ENCODE measurements around the gene SGCA. TPM values are rescaled to one million over a fixed set of nuclear protein-coding genes. Genes with fewer than 3 reads are reported as not detected.

The SGCA gene
- total RNA-seq, 1 donor from 2014 or later: 1.7 TPM

DNA sequence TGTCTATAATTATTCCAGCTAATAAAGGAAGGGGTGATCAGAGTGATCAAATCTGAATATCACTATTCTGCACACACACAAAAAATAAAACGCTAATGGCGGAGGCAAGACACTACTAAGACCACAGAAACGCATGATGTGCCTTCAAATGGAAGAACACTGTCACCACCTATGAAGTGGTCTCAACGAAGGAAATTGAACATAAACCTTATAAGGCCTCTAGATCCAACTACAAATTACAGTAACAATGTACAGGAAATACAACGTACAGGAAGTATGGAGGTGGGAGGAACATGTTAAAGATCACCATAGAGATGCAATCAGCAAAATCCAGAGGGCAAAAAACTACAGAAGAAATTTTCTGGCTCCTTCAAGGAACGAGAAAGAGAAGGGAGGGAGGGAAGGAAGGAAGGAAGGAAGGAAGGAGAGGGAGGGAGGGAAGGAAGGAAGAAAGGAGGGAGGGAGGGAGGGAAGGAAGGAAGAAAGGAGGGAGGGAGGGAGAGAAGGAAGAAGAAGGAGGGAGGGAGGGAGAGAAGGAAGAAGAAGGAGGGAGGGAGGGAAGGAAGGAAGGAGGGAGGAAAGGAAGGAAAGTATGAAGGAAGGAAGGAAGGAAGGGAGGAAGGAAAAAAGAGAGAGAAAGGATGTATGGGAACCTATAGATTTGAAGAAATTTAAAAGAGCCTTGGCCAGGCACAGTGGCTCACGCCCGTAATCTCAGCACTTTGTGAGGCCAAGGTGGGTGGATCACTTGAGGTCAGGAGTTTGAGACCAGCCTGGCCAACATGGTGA lies 3.1 kb upstream of the SGCA start:
- DNase-seq (no peak), ATAC-seq (ENCODE audit: low read depth) (no peak)
- TF ChIP-seq, protein P1, sequence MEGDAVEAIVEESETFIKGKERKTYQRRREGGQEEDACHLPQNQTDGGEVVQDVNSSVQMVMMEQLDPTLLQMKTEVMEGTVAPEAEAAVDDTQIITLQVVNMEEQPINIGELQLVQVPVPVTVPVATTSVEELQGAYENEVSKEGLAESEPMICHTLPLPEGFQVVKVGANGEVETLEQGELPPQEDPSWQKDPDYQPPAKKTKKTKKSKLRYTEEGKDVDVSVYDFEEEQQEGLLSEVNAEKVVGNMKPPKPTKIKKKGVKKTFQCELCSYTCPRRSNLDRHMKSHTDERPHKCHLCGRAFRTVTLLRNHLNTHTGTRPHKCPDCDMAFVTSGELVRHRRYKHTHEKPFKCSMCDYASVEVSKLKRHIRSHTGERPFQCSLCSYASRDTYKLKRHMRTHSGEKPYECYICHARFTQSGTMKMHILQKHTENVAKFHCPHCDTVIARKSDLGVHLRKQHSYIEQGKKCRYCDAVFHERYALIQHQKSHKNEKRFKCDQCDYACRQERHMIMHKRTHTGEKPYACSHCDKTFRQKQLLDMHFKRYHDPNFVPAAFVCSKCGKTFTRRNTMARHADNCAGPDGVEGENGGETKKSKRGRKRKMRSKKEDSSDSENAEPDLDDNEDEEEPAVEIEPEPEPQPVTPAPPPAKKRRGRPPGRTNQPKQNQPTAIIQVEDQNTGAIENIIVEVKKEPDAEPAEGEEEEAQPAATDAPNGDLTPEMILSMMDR (IDR thresholded peaks at IDR 0.05): no peak
- H3K27me3 Mint-ChIP-seq: no peaks in the 10 kb centered on the region
- no peaks in the 10 kb centered on the region for H3K36me3 Mint-ChIP-seq (ENCODE audit: low read depth)
- H3K4me3 Mint-ChIP-seq: peak overlapping the region; percentile 73
- ChIA-PET POLR2A (interaction anchor here (1.0 to 2.8 kb wide), 11 partner anchors 11 to 32 kb away, joined by 3 to 61 read pairs (median 7); partner anchors contain the start of gene PPP1R9B), CTCF (interaction anchor here (0.7 to 2.8 kb wide), 17 partner anchors 7 to 69 kb away, joined by 3 to 64 read pairs (median 10); partner anchors contain the start of genes PDK2, PPP1R9B and SAMD14)
- peaks cover 48% of the 10 kb centered on the region for H3K4me1 Mint-ChIP-seq
- no peaks in the 10 kb centered on the region for H3K9me3 Mint-ChIP-seq
- no peak overlapping the region for H3K27ac Mint-ChIP-seq
- intact Hi-C loops (cut with micrococcal nuclease): loop anchor here (10.0 kb wide), 1 partner anchor 138 kb away; no protein-coding TSS in a partner anchor

DNA sequence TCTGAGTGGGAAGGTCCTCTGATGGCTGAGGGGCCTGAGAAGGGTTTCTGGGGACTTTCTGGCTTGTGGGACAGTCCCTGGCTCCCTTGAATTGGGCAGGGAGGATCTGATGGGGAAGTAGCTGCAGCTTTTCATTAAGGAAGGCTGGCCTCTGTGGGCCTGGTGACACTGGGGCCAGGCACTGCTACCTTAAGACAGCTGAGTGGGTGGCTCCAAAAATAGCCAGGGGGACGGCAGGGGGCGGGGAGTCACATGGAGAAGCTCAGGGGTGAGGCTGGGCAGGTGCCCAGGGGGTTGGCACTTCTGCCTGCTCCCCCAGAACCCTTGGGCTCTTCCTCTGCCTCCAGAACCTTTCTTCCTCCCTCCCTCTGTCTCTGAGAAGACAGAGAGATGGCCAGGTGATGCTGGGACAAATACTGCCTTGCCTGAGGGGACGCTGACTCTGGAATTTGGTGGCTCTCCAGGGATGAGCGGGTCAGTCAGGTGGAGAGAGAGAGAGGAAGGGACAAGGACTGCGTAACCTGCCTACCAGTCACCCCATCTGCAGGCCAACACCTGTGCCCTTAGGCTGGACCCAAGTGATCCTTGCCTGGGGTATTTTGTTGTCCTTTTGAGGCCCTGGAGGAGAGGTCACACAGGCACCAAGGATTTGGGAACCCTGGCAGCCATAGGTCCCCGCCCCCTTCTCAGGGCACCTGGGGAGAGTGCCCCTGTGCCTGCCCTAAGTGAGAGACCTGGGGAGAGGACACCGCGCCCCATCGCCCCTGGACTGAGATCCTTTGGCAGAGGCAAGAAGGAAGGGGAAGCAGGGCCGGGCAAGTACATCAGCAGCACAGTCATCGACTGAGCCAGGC lies 1.7 kb upstream of the SGCA start:
- DNase-seq: no peak

DNA sequence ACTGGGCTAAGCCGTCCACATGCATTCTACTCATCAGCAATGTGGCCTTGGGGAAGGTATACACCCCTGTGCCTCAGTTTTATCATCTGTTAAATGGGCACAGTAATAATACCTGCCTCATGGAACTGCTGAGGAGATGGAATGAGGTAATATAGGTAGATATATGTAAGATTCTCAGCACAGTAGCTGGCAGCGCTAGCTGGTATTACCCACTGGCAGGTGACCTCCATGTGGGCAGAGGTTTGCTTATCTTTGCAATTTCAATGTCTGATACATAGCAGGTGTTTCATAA lies 1.2 kb upstream of the SGCA start:
- intact Hi-C loops (cut with micrococcal nuclease): loop anchor here (10.0 kb wide), 1 partner anchor 140 kb away; no protein-coding TSS in a partner anchor
- Mint-ChIP-seq H3K4me1 (peaks cover 58% of the 10 kb centered on the region), H3K9me3 (no peaks in the 10 kb centered on the region), H3K36me3 (ENCODE audit: low read depth) (no peaks in the 10 kb centered on the region), H3K4me3 (no peak overlapping the region), H3K27ac (peak overlapping the region; percentile 65), H3K27me3 (no peaks in the 10 kb centered on the region)
- no peak for ATAC-seq (ENCODE audit: low read depth)
- TF ChIP-seq, protein P1 (IDR thresholded peaks at IDR 0.05): no peak
- DNase-seq: no peak
- ChIA-PET CTCF (interaction anchor here (0.7 kb wide), 1 partner anchor 36 kb away, joined by 3 read pairs; no protein-coding TSS in a partner anchor), POLR2A (interaction anchor here (1.0 kb wide), 2 partner anchors 13 to 16 kb away, joined by 3 to 5 read pairs; no protein-coding TSS in a partner anchor)

More for the DNA sequence above, 1.7 kb upstream of the SGCA start:
- CTCF ChIA-PET: interaction anchor here (0.9 to 1.5 kb wide), 7 partner anchors 12 to 70 kb away, joined by 3 to 14 read pairs (median 5); partner anchors contain the start of gene PDK2
- intact Hi-C loops (cut with micrococcal nuclease): loop anchor here (10.0 kb wide), 1 partner anchor 139 kb away; no protein-coding TSS in a partner anchor
- TF ChIP-seq, protein P1 (IDR thresholded peaks at IDR 0.05): no peak
- Mint-ChIP-seq H3K36me3 (ENCODE audit: low read depth) (no peaks in the 10 kb centered on the region), H3K9me3 (no peaks in the 10 kb centered on the region), H3K4me3 (peak overlapping the region; percentile 57), H3K4me1 (peaks cover 54% of the 10 kb centered on the region), H3K27me3 (no peaks in the 10 kb centered on the region), H3K27ac (peak overlapping the region; percentile 65)
- POLR2A ChIA-PET: interaction anchor here (0.6 to 1.5 kb wide), 11 partner anchors 9 to 197 kb away, joined by 3 to 17 read pairs (median 5); partner anchors contain the start of gene PPP1R9B
- peak; percentile 43 for ATAC-seq (ENCODE audit: low read depth)

DNA sequence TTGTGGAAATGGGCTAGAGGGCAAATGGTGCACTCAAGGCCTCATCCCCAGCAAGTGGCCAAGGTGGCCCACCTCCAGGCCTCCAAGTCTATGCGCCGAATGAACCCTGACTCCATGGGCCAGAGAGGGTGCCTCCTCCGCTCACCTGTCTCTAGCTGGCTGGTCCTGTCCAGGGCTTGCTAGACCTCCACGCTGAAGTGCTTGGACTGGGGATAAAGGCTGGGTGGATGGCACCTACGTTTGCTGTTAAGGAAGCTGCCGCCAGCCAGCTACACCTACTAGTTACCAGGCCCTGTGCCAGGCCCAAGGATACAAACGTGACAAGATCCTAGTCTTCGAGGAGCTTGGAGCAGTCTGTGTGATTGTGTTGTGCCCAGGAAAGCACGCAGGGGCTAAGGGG lies 739 bp upstream of the SGCA start:
- no peak for ATAC-seq (ENCODE audit: low read depth)
- Mint-ChIP-seq H3K27ac (no peak overlapping the region), H3K4me3 (no peak overlapping the region), H3K27me3 (no peaks in the 10 kb centered on the region), H3K4me1 (peaks cover 58% of the 10 kb centered on the region), H3K36me3 (ENCODE audit: low read depth) (no peaks in the 10 kb centered on the region), H3K9me3 (no peaks in the 10 kb centered on the region)
- ChIA-PET CTCF (interaction anchor here (0.6 to 1.1 kb wide), 3 partner anchors 17 to 48 kb away, joined by 3 to 6 read pairs (median 3); no protein-coding TSS in a partner anchor), POLR2A (interaction anchor here (0.7 to 1.0 kb wide), 3 partner anchors 13 to 133 kb away, joined by 3 to 5 read pairs (median 3); no protein-coding TSS in a partner anchor)
- intact Hi-C loops (cut with micrococcal nuclease): loop anchor here (10.0 kb wide), 1 partner anchor 140 kb away; no protein-coding TSS in a partner anchor
- DNase-seq: no peak
- TF ChIP-seq, protein P1 (IDR thresholded peaks at IDR 0.05): no peak

Data from activated B cell treated with CpG ODN at 0.5 μM for 24 hours (primary cell).